ENCODE results near the gene ILDR2. TPM values are rescaled to one million over a fixed set of nuclear protein-coding genes. Genes with fewer than 3 reads are reported as not detected.
"Not testable (repeated sequence)": the region's sequence is repeated elsewhere in the genome, so short reads cannot be mapped to it uniquely, and the experiment has no call there.

ILDR2 gene
- total and polyA plus RNA-seq, 5 donors from 2014 or later = 0.29 to 0.67 TPM; not detected in 3

GRCh38 chr1:166878173-166878917 lies 97.0 kb downstream of the ILDR2 start:
- not testable (repeated sequence) for H3K27ac Mint-ChIP-seq; H3K36me3 Mint-ChIP-seq; ATAC-seq (ENCODE audit: low read depth in 2 of 2); H3K9me3 Mint-ChIP-seq; H3K27me3 ChIP-seq (ENCODE audit: control insufficient read depth, insufficient read depth, low read length); DNase-seq; H3K4me3 Mint-ChIP-seq; H3K36me3 ChIP-seq (ENCODE audit: control insufficient read depth, insufficient read depth, low read length); H3K27ac ChIP-seq (ENCODE audit: insufficient read depth, low read length, poor library complexity, severe bottlenecking); H3K9me3 ChIP-seq (ENCODE audit: control insufficient read depth in 2 of 2, low read length in 2 of 2); H3K4me3 ChIP-seq (ENCODE audit: low read depth, low read length)
- H3K4me1 ChIP-seq (ENCODE audit: control insufficient read depth, insufficient read depth, low read length, poor library complexity, severe bottlenecking) = peaks cover 13% of the 10 kb centered on the region
- peaks cover 19 to 36% (median 27%) of the 10 kb centered on the region in 4 donors for H3K4me1 Mint-ChIP-seq
- H3K27me3 Mint-ChIP-seq = peaks cover 22% of the 10 kb centered on the region

- Mint-ChIP-seq H3K4me3 (peak overlapping the region; percentile 93 to 100 (median 98)), H3K27me3 (peaks cover 3% of the 10 kb centered on the region), H3K9me3 (no peaks in the 10 kb centered on the region), H3K36me3 (peaks cover 4% of the 10 kb centered on the region), H3K4me1 (peaks cover 22 to 52% (median 39%) of the 10 kb centered on the region in 4 donors), H3K27ac (peak overlapping the region; percentile 94 to 97 (median 96))
- ATAC-seq (ENCODE audit: low read depth in 2 of 2) (no peak), DNase-seq (no peak)
- H3K36me3 ChIP-seq (ENCODE audit: control insufficient read depth, insufficient read depth, low read length) = no peaks in the 10 kb centered on the region
- no peaks in the 10 kb centered on the region for H3K27me3 ChIP-seq (ENCODE audit: control insufficient read depth, insufficient read depth, low read length)
- H3K9me3 ChIP-seq (ENCODE audit: control insufficient read depth in 2 of 2, low read length in 2 of 2) = no peaks in the 10 kb centered on the region
- H3K4me1 ChIP-seq (ENCODE audit: control insufficient read depth, insufficient read depth, low read length, poor library complexity, severe bottlenecking) = peaks cover 17% of the 10 kb centered on the region
- H3K27ac ChIP-seq (ENCODE audit: insufficient read depth, low read length, poor library complexity, severe bottlenecking) = peak overlapping the region; percentile 87
- peak overlapping the region; percentile 67 for H3K4me3 ChIP-seq (ENCODE audit: low read depth, low read length)
These were observed 98.9 kb downstream of the ILDR2 start for GRCh38 chr1:166876540-166876838.

GRCh38 chr1:166875734-166876539 lies 99.4 kb downstream of the ILDR2 start, which contains the start of gene TADA1:
Gene TADA1 (minus strand): TSS chr1:166876264. CDS start chr1:166876233, 31 bp downstream.
- Histone ChIP-seq H3K27me3 (ENCODE audit: control insufficient read depth, insufficient read depth, low read length) (no peaks in the 10 kb centered on the region), H3K4me1 (ENCODE audit: control insufficient read depth, insufficient read depth, low read length, poor library complexity, severe bottlenecking) (peaks cover 17% of the 10 kb centered on the region), H3K27ac (ENCODE audit: insufficient read depth, low read length, poor library complexity, severe bottlenecking) (peak within 1 kb of the TSS; percentile 87), H3K9me3 (ENCODE audit: control insufficient read depth in 2 of 2, low read length in 2 of 2) (no peaks in the 10 kb centered on the region), H3K4me3 (ENCODE audit: low read depth, low read length) (peak within 1 kb of the TSS; percentile 81), H3K36me3 (ENCODE audit: control insufficient read depth, insufficient read depth, low read length) (no peaks in the 10 kb centered on the region)
- Mint-ChIP-seq H3K36me3 (peaks cover 4% of the 10 kb centered on the region), H3K27me3 (no peaks in the 10 kb centered on the region), H3K9me3 (no peaks in the 10 kb centered on the region), H3K4me1 (peaks cover 22 to 58% (median 44%) of the 10 kb centered on the region in 4 donors), H3K27ac (peak within 1 kb of the TSS; percentile 94 to 97 (median 96)), H3K4me3 (peak within 1 kb of the TSS; percentile 93 to 100 (median 98))
- ATAC-seq (ENCODE audit: low read depth in 2 of 2) (peak; percentile 93 to 96), DNase-seq (peak; percentile 96 to 100 (median 96))

DNA sequence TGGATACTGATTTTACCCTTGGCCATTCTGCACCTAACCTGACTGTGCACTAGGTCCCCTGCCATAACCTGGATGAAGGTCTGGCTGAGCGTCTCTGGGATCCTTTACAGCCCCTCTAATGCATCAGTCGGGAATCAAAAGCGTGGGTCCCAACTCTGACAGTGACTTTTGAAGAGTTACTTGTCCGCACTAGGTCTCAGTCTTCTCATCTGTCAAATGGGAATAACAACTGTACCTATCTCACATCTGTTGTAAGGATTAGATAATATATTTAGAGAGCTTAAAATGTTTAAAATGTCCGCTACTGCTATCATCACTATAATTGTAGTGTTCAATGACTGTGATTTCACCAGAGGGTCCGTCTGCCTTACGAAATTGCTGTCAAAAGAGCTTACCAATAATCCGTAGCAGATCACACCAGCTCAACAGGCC lies 100.0 kb downstream of the ILDR2 start:
- Histone ChIP-seq H3K4me1 (ENCODE audit: control insufficient read depth, insufficient read depth, low read length, poor library complexity, severe bottlenecking) (peaks cover 17% of the 10 kb centered on the region), H3K27ac (ENCODE audit: insufficient read depth, low read length, poor library complexity, severe bottlenecking) (peak overlapping the region; percentile 87), H3K27me3 (ENCODE audit: control insufficient read depth, insufficient read depth, low read length) (no peaks in the 10 kb centered on the region), H3K36me3 (ENCODE audit: control insufficient read depth, insufficient read depth, low read length) (no peaks in the 10 kb centered on the region), H3K9me3 (ENCODE audit: control insufficient read depth in 2 of 2, low read length in 2 of 2) (no peaks in the 10 kb centered on the region), H3K4me3 (ENCODE audit: low read depth, low read length) (peak overlapping the region; percentile 81)
- H3K4me3 Mint-ChIP-seq = peak overlapping the region; percentile 89 to 98 (median 92)
- peak overlapping the region; percentile 56 to 96 (median 89) for H3K27ac Mint-ChIP-seq
- no peaks in the 10 kb centered on the region for H3K27me3 Mint-ChIP-seq
- ATAC-seq (ENCODE audit: low read depth in 2 of 2) (no peak), DNase-seq (no peak)
- H3K4me1 Mint-ChIP-seq = peaks cover 22 to 63% (median 47%) of the 10 kb centered on the region in 4 donors
- no peaks in the 10 kb centered on the region for H3K9me3 Mint-ChIP-seq
- peaks cover 4% of the 10 kb centered on the region for H3K36me3 Mint-ChIP-seq

GRCh38 chr1:166874464-166874863 lies 100.9 kb downstream of the ILDR2 start:
- H3K4me3 Mint-ChIP-seq = peak overlapping the region in 2 of 4 donors; percentile 52 to 93
- no peaks in the 10 kb centered on the region for H3K9me3 Mint-ChIP-seq
- no peaks in the 10 kb centered on the region for H3K9me3 ChIP-seq (ENCODE audit: control insufficient read depth in 2 of 2, low read length in 2 of 2)
- peaks cover 22 to 71% (median 52%) of the 10 kb centered on the region in 4 donors for H3K4me1 Mint-ChIP-seq
- peak overlapping the region in 2 of 3 donors; percentile 20 to 96 for H3K27ac Mint-ChIP-seq
- peaks cover 17% of the 10 kb centered on the region for H3K4me1 ChIP-seq (ENCODE audit: control insufficient read depth, insufficient read depth, low read length, poor library complexity, severe bottlenecking)
- no peaks in the 10 kb centered on the region for H3K27me3 ChIP-seq (ENCODE audit: control insufficient read depth, insufficient read depth, low read length)
- H3K36me3 Mint-ChIP-seq = peaks cover 4% of the 10 kb centered on the region
- ATAC-seq (ENCODE audit: low read depth in 2 of 2) = no peak
- H3K4me3 ChIP-seq (ENCODE audit: low read depth, low read length) = peak overlapping the region; percentile 81
- no peak for DNase-seq
- no peaks in the 10 kb centered on the region for H3K36me3 ChIP-seq (ENCODE audit: control insufficient read depth, insufficient read depth, low read length)
- no peaks in the 10 kb centered on the region for H3K27me3 Mint-ChIP-seq
- no peak overlapping the region for H3K27ac ChIP-seq (ENCODE audit: insufficient read depth, low read length, poor library complexity, severe bottlenecking)

GRCh38 chr1:166870584-166870983 lies 104.8 kb downstream of the ILDR2 start:
- Mint-ChIP-seq H3K36me3 (peaks cover 13% of the 10 kb centered on the region), H3K4me1 (peaks cover 8 to 65% (median 53%) of the 10 kb centered on the region in 4 donors), H3K4me3 (peak overlapping the region in 1 of 4 donors; percentile 14), H3K27ac (no peak overlapping the region), H3K27me3 (no peaks in the 10 kb centered on the region), H3K9me3 (no peaks in the 10 kb centered on the region)
- peaks cover 15% of the 10 kb centered on the region for H3K4me1 ChIP-seq (ENCODE audit: control insufficient read depth, insufficient read depth, low read length, poor library complexity, severe bottlenecking)
- no peaks in the 10 kb centered on the region for H3K27me3 ChIP-seq (ENCODE audit: control insufficient read depth, insufficient read depth, low read length)
- H3K9me3 ChIP-seq (ENCODE audit: control insufficient read depth in 2 of 2, low read length in 2 of 2) = no peaks in the 10 kb centered on the region
- no peak overlapping the region for H3K27ac ChIP-seq (ENCODE audit: insufficient read depth, low read length, poor library complexity, severe bottlenecking)
- DNase-seq (no peak), ATAC-seq (ENCODE audit: low read depth in 2 of 2) (no peak)
- no peak overlapping the region for H3K4me3 ChIP-seq (ENCODE audit: low read depth, low read length)
- peaks cover 24% of the 10 kb centered on the region for H3K36me3 ChIP-seq (ENCODE audit: control insufficient read depth, insufficient read depth, low read length)

DNA sequence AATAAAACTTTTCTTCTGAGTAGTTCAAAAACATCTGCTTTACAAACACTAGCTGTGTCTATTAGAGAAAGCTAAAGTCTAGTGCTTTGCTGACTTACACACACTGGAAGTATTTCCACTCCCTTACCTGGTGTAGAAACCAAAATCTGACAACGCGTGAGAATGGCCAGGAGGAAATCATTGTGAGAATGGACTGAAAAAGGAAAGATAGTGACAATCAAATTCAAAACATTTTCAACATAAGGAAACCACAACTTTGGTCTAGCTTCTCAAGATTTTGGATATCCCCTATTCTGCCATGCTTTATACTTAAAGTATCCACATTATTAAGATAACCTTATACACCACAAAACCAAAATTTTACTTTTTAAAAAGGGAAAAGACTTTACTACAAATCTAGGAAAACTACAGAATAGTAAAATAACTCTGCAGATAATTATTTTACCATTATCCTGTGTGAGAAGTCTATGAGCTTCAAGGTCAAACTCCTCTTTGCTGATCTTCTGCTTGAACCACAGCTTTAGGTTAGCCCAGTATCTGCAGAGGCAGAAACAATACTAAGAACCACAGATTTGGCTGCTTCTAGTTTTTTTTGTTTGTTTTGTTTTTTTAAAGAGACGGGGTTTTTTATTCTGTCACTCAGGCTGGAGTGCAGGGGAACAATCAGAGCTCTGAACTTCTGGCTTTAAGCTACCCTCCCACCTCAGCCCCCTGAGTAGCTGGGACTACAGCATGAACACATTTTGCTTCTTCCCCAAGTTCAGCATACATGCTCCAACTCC lies 105.8 kb downstream of the ILDR2 start:
- H3K9me3 Mint-ChIP-seq = no peaks in the 10 kb centered on the region
- H3K27me3 Mint-ChIP-seq = no peaks in the 10 kb centered on the region
- Histone ChIP-seq H3K4me3 (ENCODE audit: low read depth, low read length) (no peak overlapping the region), H3K36me3 (ENCODE audit: control insufficient read depth, insufficient read depth, low read length) (peaks cover 29% of the 10 kb centered on the region), H3K27ac (ENCODE audit: insufficient read depth, low read length, poor library complexity, severe bottlenecking) (no peak overlapping the region), H3K4me1 (ENCODE audit: control insufficient read depth, insufficient read depth, low read length, poor library complexity, severe bottlenecking) (peaks cover 5% of the 10 kb centered on the region), H3K27me3 (ENCODE audit: control insufficient read depth, insufficient read depth, low read length) (no peaks in the 10 kb centered on the region), H3K9me3 (ENCODE audit: control insufficient read depth in 2 of 2, low read length in 2 of 2) (no peaks in the 10 kb centered on the region)
- no peak for DNase-seq
- H3K4me1 Mint-ChIP-seq = peaks cover 0 to 56% (median 44%) of the 10 kb centered on the region in 4 donors
- ATAC-seq (ENCODE audit: low read depth in 2 of 2) = no peak
- H3K27ac Mint-ChIP-seq = peak overlapping the region; percentile 40 to 75 (median 67)
- peaks cover 17% of the 10 kb centered on the region for H3K36me3 Mint-ChIP-seq
- H3K4me3 Mint-ChIP-seq = peak overlapping the region in 2 of 4 donors; percentile 14 to 49
